ENCODE measurements around the gene LECT2.
A peak's percentile ranks its signal among the peaks of the same experiment; 100 is the strongest.

LECT2 gene

GRCh38 chr5:135978212-135978631, 23.4 kb upstream of the LECT2 start:
- DNase-seq: no peak

- DNase-seq: peak; percentile 47
These were observed 22.7 kb upstream of the LECT2 start for GRCh38 chr5:135977375-135977928.

- DNase-seq: no peak
These were observed 21.4 kb upstream of the LECT2 start for GRCh38 chr5:135976216-135976615.

GRCh38 chr5:135975122-135975521, 20.3 kb upstream of the LECT2 start:
- DNase-seq: no peak

- no peak for DNase-seq
These were observed 19.3 kb upstream of the LECT2 start for GRCh38 chr5:135974021-135974600.

GRCh38 chr5:135973323-135974020, 18.7 kb upstream of the LECT2 start:
- no peak for DNase-seq

- no peak for DNase-seq
These were observed 16.9 kb upstream of the LECT2 start for GRCh38 chr5:135971701-135972100.

GRCh38 chr5:135966790-135967189, 12.0 kb upstream of the LECT2 start:
- DNase-seq: no peak

GRCh38 chr5:135966165-135966564, 11.4 kb upstream of the LECT2 start:
- DNase-seq: no peak

- DNase-seq: no peak
These were observed 10.7 kb upstream of the LECT2 start for GRCh38 chr5:135965504-135965903.

- no peak for DNase-seq
These were observed 10.0 kb upstream of the LECT2 start for GRCh38 chr5:135964670-135965320.

- DNase-seq: no peak
These were observed 742 bp upstream of the LECT2 start for GRCh38 chr5:135955525-135955924.

GRCh38 chr5:135953850-135954249, 933 bp downstream of the LECT2 start:
- no peak for DNase-seq

GRCh38 chr5:135952683-135953082, 2.1 kb downstream of the LECT2 start:
- no peak for DNase-seq

- no peak for DNase-seq
These were observed 3.0 kb downstream of the LECT2 start for GRCh38 chr5:135951807-135952206.

- no peak for DNase-seq
These were observed 3.5 kb downstream of the LECT2 start for GRCh38 chr5:135951257-135951656.

- DNase-seq: no peak
These were observed 4.2 kb downstream of the LECT2 start for GRCh38 chr5:135950611-135951010.

GRCh38 chr5:135944967-135945560, 9.7 kb downstream of the LECT2 start:
- DNase-seq: peak; percentile 56

- no peak for DNase-seq
These were observed 10.2 kb downstream of the LECT2 start for GRCh38 chr5:135944564-135944963.

GRCh38 chr5:135942202-135942771, 12.5 kb downstream of the LECT2 start:
- DNase-seq: no peak

- no peak for DNase-seq
These were observed 13.1 kb downstream of the LECT2 start for GRCh38 chr5:135941711-135942110.

- DNase-seq: no peak
These were observed 17.4 kb downstream of the LECT2 start for GRCh38 chr5:135937245-135937911.

- DNase-seq: no peak
These were observed 19.8 kb downstream of the LECT2 start for GRCh38 chr5:135934939-135935338.
